Colonic mucosa (tissue), 2 donors: ENCODE data around the gene FAM236D. TPM values are rescaled to one million over a fixed set of nuclear protein-coding genes. Genes with fewer than 3 reads are reported as not detected.

Experiments
- total RNA-seq, 2 donors: library from RNA; stranded (reverse); fragmentation: NEBNext Ultra II Directional in 1 of 2; extraction: Animal tissue kit (Norgen Biotek cat#: 25700) in 1 of 2; gene quantifications; one replicate each; pipeline ENCODE4 v1.2.1, GENCODE V29; 2021
- donor health status: DM: no; HTN: no; CAD: no.
- donor health status: DM: no; HTN: no; CAD: no.

Gene FAM236D
- total RNA-seq, 2 donors from 2014 or later: not detected

Other genes starting within 250 kb of the FAM236D start
- 10 to 100 TPM; 23.0 to 25.7 TPM for gene HDAC8, start 235.4 kb downstream of the FAM236D start, total RNA-seq
- gene PHKA1, start 93.9 kb downstream of the FAM236D start, total RNA-seq: 1 to 10 TPM; 4.2 to 4.7 TPM
- under 1 TPM in 1 of 2 donors, not detected in 1; 0.58 TPM for gene DMRTC1B, start 31.3 kb downstream of the FAM236D start, total RNA-seq
- gene FAM236B, start 25.6 kb downstream of the FAM236D start, total RNA-seq: not detected
- gene FAM236C, start 104.4 kb upstream of the FAM236D start, total RNA-seq: not detected
- not detected for gene FAM236A, start 130.0 kb upstream of the FAM236D start, total RNA-seq
- gene DMRTC1, start 135.6 kb upstream of the FAM236D start, total RNA-seq: under 1 TPM in 1 of 2 donors, not detected in 1; 0.27 TPM
- gene PABPC1L2B, start 194.7 kb upstream of the FAM236D start, total RNA-seq: not detected